ENCODE measurements around the gene AGFG1. TPM values are rescaled to one million over a fixed set of nuclear protein-coding genes. Genes with fewer than 3 reads are reported as not detected.
"Not testable (repeated sequence)": the region's sequence is repeated elsewhere in the genome, so short reads cannot be mapped to it uniquely, and the experiment has no call there.

Gene AGFG1
- total RNA-seq, 2 donors from 2014 or later: 47.8 to 75.7 TPM

- no peak overlapping the region for H3K27ac ChIP-seq
- H3K4me1 ChIP-seq: peaks cover 0 to 83% of the 10 kb centered on the region in 2 donors
- no peaks in the 10 kb centered on the region for H3K27me3 ChIP-seq
- TF ChIP-seq, protein P1, sequence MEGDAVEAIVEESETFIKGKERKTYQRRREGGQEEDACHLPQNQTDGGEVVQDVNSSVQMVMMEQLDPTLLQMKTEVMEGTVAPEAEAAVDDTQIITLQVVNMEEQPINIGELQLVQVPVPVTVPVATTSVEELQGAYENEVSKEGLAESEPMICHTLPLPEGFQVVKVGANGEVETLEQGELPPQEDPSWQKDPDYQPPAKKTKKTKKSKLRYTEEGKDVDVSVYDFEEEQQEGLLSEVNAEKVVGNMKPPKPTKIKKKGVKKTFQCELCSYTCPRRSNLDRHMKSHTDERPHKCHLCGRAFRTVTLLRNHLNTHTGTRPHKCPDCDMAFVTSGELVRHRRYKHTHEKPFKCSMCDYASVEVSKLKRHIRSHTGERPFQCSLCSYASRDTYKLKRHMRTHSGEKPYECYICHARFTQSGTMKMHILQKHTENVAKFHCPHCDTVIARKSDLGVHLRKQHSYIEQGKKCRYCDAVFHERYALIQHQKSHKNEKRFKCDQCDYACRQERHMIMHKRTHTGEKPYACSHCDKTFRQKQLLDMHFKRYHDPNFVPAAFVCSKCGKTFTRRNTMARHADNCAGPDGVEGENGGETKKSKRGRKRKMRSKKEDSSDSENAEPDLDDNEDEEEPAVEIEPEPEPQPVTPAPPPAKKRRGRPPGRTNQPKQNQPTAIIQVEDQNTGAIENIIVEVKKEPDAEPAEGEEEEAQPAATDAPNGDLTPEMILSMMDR (IDR thresholded peaks at IDR 0.05): no peak
- H3K4me3 ChIP-seq: no peak overlapping the region
- no peaks in the 10 kb centered on the region for H3K36me3 ChIP-seq
- no peak for DNase-seq (ENCODE audit: low spot score)
- no peaks in the 10 kb centered on the region for H3K9me3 ChIP-seq
Observed at GRCh38 chr2:227513113-227513512, 41.2 kb downstream of the AGFG1 start.

GRCh38 chr2:227515742-227516141, 43.8 kb downstream of the AGFG1 start:
- TF ChIP-seq, protein P1 (IDR thresholded peaks at IDR 0.05): no peak
- Histone ChIP-seq H3K4me3 (no peak overlapping the region), H3K27me3 (no peaks in the 10 kb centered on the region), H3K27ac (no peak overlapping the region), H3K9me3 (no peaks in the 10 kb centered on the region), H3K4me1 (peaks cover 0 to 68% of the 10 kb centered on the region in 2 donors), H3K36me3 (no peaks in the 10 kb centered on the region)
- no peak for DNase-seq (ENCODE audit: low spot score)

DNA sequence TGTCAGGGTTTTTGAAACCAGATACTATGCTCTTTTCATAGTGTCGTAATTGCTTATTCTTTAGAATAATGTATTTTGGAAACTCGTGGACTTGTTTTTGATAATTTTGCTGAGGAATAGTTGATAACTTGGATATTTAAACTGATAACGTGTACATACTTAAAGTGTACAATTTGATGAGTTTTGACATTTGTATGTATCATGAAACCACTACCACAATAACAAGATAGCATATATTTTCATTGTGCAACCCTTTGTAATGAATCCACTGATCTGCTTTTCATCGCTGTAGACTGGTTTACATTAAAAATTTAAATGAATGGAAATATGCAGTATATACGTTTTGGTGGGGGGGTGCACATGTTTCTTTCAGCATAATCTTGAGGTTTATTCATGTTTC, 45.8 kb downstream of the AGFG1 start:
- Histone ChIP-seq H3K36me3 (no peaks in the 10 kb centered on the region), H3K4me1 (peaks cover 0 to 48% of the 10 kb centered on the region in 2 donors), H3K4me3 (no peak overlapping the region), H3K27ac (no peak overlapping the region), H3K27me3 (no peaks in the 10 kb centered on the region), H3K9me3 (no peaks in the 10 kb centered on the region)
- TF ChIP-seq, protein P1 (IDR thresholded peaks at IDR 0.05): no peak
- no peak for DNase-seq (ENCODE audit: low spot score)

DNA sequence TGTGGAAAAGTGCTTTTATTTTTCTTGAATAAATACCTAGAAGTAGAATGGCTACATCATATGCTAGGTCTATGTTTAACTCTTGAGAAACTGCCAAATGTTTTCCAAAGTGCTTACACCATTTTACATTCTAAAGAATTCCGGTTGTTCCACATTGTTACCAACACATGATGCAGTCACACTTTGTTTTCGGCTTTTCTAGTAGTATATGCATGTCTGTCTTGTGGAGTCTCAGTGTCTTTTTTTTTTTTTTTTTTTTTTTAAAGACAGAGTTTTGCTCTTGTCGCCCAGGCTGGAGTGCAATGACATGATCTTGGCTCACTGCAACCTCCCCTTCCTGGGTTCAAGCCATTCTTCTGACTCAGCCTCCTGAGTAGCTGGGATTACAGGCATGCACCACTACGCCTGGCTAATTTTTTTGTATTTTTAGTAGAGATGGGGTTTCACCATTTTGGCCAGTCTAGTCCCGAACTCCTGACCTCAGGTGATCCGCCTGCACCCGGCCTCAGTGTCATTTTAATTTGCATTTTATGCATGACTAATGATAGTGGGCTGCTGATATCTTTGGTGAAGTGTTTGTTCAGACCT, 46.4 kb downstream of the AGFG1 start:
- not testable (repeated sequence) for H3K36me3 ChIP-seq; DNase-seq (ENCODE audit: low spot score); H3K4me3 ChIP-seq; H3K27me3 ChIP-seq; H3K9me3 ChIP-seq; H3K27ac ChIP-seq
- H3K4me1 ChIP-seq: peaks cover 0 to 42% of the 10 kb centered on the region in 2 donors

- DNase-seq (ENCODE audit: low spot score); H3K4me3 ChIP-seq; H3K27ac ChIP-seq; H3K9me3 ChIP-seq; H3K27me3 ChIP-seq: not testable (repeated sequence)
- Histone ChIP-seq H3K4me1 (peaks cover 0 to 23% of the 10 kb centered on the region in 2 donors), H3K36me3 (peaks cover 22% of the 10 kb centered on the region)
Observed at GRCh38 chr2:227521178-227521577, 49.2 kb downstream of the AGFG1 start.

- Histone ChIP-seq H3K9me3 (no peaks in the 10 kb centered on the region), H3K27ac (no peak overlapping the region), H3K27me3 (no peaks in the 10 kb centered on the region), H3K36me3 (peaks cover 30% of the 10 kb centered on the region), H3K4me1 (no peaks in the 10 kb centered on the region), H3K4me3 (no peak overlapping the region)
- TF ChIP-seq, protein P1 (IDR thresholded peaks at IDR 0.05): no peak
- DNase-seq (ENCODE audit: low spot score): no peak
Observed at GRCh38 chr2:227524665-227525064, 52.7 kb downstream of the AGFG1 start.

- Histone ChIP-seq H3K4me3 (no peak overlapping the region), H3K4me1 (no peaks in the 10 kb centered on the region), H3K36me3 (peaks cover 44% of the 10 kb centered on the region), H3K27ac (no peak overlapping the region), H3K27me3 (no peaks in the 10 kb centered on the region), H3K9me3 (no peaks in the 10 kb centered on the region)
- DNase-seq (ENCODE audit: low spot score): no peak
- TF ChIP-seq, protein P1 (IDR thresholded peaks at IDR 0.05): no peak
Observed at GRCh38 chr2:227527351-227527750, 55.4 kb downstream of the AGFG1 start.

Measured in right atrium auricular region (tissue), 2 donors.